H9 (cell line): ENCODE data around the gene ZNHIT3. TPM values are rescaled to one million over a fixed set of nuclear protein-coding genes. Genes with fewer than 3 reads are reported as not detected.

Experiments used
- DNase-seq: peaks from one replicate; pipeline ENCODE4 v3.0.0-alpha.2; 2017
- H2AFZ ChIP-seq: one replicate; pipeline ENCODE4 v1.6.1; 2013; ENCODE audit warnings: mild to moderate bottlenecking, low read length, control low read depth, moderate library complexity
- H2AK5ac ChIP-seq: 2 replicates; pipeline ENCODE4 v1.6.1; 2013; ENCODE audit warnings: low read length, control low read depth, mixed read lengths; ENCODE audit not compliant: insufficient read length
- H2BK120ac ChIP-seq: one replicate; pipeline ENCODE4 v1.6.1; 2013; ENCODE audit warnings: low read depth, mild to moderate bottlenecking, low read length, control low read depth, inconsistent platforms; ENCODE audit not compliant: poor library complexity, severe bottlenecking
- H2BK12ac ChIP-seq: 2 replicates; pipeline ENCODE4 v1.6.1; 2013; ENCODE audit warnings: low read length, control low read depth, mixed read lengths, low read depth; ENCODE audit not compliant: insufficient read length
- H2BK15ac ChIP-seq: 2 replicates; pipeline ENCODE4 v1.6.1; 2013; ENCODE audit warnings: low read depth, low read length, control low read depth
- H2BK20ac ChIP-seq: one replicate; pipeline ENCODE4 v1.6.1; 2013; ENCODE audit warnings: low read depth, mild to moderate bottlenecking, low read length, control low read depth, inconsistent platforms; ENCODE audit not compliant: poor library complexity, severe bottlenecking
- H2BK5ac ChIP-seq: 2 replicates; pipeline ENCODE4 v1.6.1; 2013; ENCODE audit warnings: low read length, control low read depth, mixed read lengths; ENCODE audit not compliant: insufficient read length
- H3K14ac ChIP-seq: 2 replicates; pipeline ENCODE4 v1.6.1; 2013; ENCODE audit warnings: low read length, control low read depth; ENCODE audit not compliant: insufficient read depth
- H3K18ac ChIP-seq: 2 replicates; pipeline ENCODE4 v1.6.1; 2013; ENCODE audit warnings: low read depth, mild to moderate bottlenecking, mixed read lengths, low read length, control low read depth; ENCODE audit not compliant: insufficient read length
- H3K23ac ChIP-seq: 2 replicates; pipeline ENCODE4 v1.6.1; 2013; ENCODE audit warnings: low read length, control low read depth, mixed read lengths, low read depth; ENCODE audit not compliant: insufficient read length
- H3K23me2 ChIP-seq: 2 replicates; pipeline ENCODE4 v1.6.1; 2013; ENCODE audit warnings: low read depth, mild to moderate bottlenecking, mixed read lengths, low read length, control low read depth; ENCODE audit not compliant: insufficient read length, poor library complexity, severe bottlenecking
- H3K27ac ChIP-seq: 2 replicates; pipeline ENCODE4 v1.5.1; 2013; ENCODE audit warnings: low read length, control low read depth, mixed read lengths, low read depth; ENCODE audit not compliant: insufficient read length
- H3K27me3 ChIP-seq: 2 replicates; pipeline ENCODE4 v1.6.1; 2013; ENCODE audit warnings: low read length, control low read depth, inconsistent platforms; ENCODE audit not compliant: insufficient read depth
- H3K4ac ChIP-seq: 2 replicates; pipeline ENCODE4 v1.6.1; 2013; ENCODE audit warnings: low read depth, mild to moderate bottlenecking, control low read depth, inconsistent platforms, low read length, moderate library complexity
- H3K4me1 ChIP-seq: 2 replicates; pipeline ENCODE4 v1.6.1; 2013; ENCODE audit warnings: low read length, control low read depth, inconsistent platforms; ENCODE audit not compliant: insufficient read depth
- H3K4me2 ChIP-seq: 2 replicates; pipeline ENCODE4 v1.6.1; 2013; ENCODE audit warnings: low read length, control low read depth, mixed read lengths; ENCODE audit not compliant: insufficient read length, insufficient read depth
- H3K56ac ChIP-seq: 2 replicates; pipeline ENCODE4 v1.6.1; 2013; ENCODE audit warnings: low read depth, mild to moderate bottlenecking, mixed read lengths, low read length, control low read depth; ENCODE audit not compliant: insufficient read length
- H3K79me1 ChIP-seq: 2 replicates; pipeline ENCODE4 v1.6.1; 2013; ENCODE audit warnings: low read depth, mild to moderate bottlenecking, moderate library complexity, low read length, control low read depth, inconsistent platforms; ENCODE audit not compliant: insufficient read depth, poor library complexity, severe bottlenecking
- H3K79me2 ChIP-seq: 2 replicates; pipeline ENCODE4 v1.6.1; 2013; ENCODE audit warnings: low read length, control low read depth, inconsistent platforms; ENCODE audit not compliant: insufficient read depth
- H3K9ac ChIP-seq: 2 replicates; pipeline ENCODE4 v1.6.1; 2013; ENCODE audit warnings: low read length, control low read depth, mixed read lengths; ENCODE audit not compliant: insufficient read length; ENCODE audit errors: extremely low read depth
- H3K9me3 ChIP-seq: one replicate; pipeline ENCODE4 v1.6.1; 2013; ENCODE audit warnings: low read depth, low read length, inconsistent platforms; ENCODE audit not compliant: control insufficient read depth
- H3T11ph ChIP-seq: one replicate; pipeline ENCODE4 v1.6.1; 2013; ENCODE audit warnings: mild to moderate bottlenecking, low read length, control low read depth, inconsistent platforms
- H4K20me1 ChIP-seq: one replicate; pipeline ENCODE4 v1.6.1; 2013; ENCODE audit not compliant: control insufficient read depth, insufficient read length, insufficient read depth
- H4K5ac ChIP-seq: 2 replicates; pipeline ENCODE4 v1.6.1; 2013; ENCODE audit warnings: low read depth, mild to moderate bottlenecking, mixed read lengths, low read length, control low read depth; ENCODE audit not compliant: insufficient read length
- H4K8ac ChIP-seq: replicated peaks from 2 replicates; pipeline ENCODE4 v1.6.1; 2013; ENCODE audit warnings: low read length, control low read depth, mixed read lengths, low read depth; ENCODE audit not compliant: insufficient read length
- H4K91ac ChIP-seq: 2 replicates; pipeline ENCODE4 v1.6.1; 2013; ENCODE audit warnings: low read depth, mild to moderate bottlenecking, moderate library complexity, mixed read lengths, low read length, control low read depth; ENCODE audit not compliant: insufficient read length
- H3K27ac Mint-ChIP-seq, 3 experiments: 2 replicates in 2 of 3; 3 replicates in 1 of 3; pipeline ENCODE4 v1.8.0; 2020 to 2021; ENCODE audit warnings: mixed read lengths in 3 of 3, mild to moderate bottlenecking in 1 of 3, moderate library complexity in 1 of 3
- H3K27me3 Mint-ChIP-seq: 2 replicates; pipeline ENCODE4 v1.8.0; 2021; ENCODE audit warnings: low read depth, mild to moderate bottlenecking, moderate library complexity, mixed read lengths
- H3K36me3 Mint-ChIP-seq, 3 experiments: 2 replicates in 2 of 3; 3 replicates in 1 of 3; pipeline ENCODE4 v1.8.0; 2020 to 2021; ENCODE audit warnings: low read depth in 3 of 3, mixed read lengths in 3 of 3; ENCODE audit not compliant: insufficient read depth in 1 of 3
- H3K4me1 Mint-ChIP-seq, 2 experiments: 2 replicates each; pipeline ENCODE4 v1.8.0; 2020; ENCODE audit warnings: mixed read lengths in 2 of 2
- H3K4me3 Mint-ChIP-seq, 2 experiments: 2 replicates in 1 of 2; 3 replicates in 1 of 2; pipeline ENCODE4 v1.8.0; 2020 to 2021; ENCODE audit warnings: mild to moderate bottlenecking in 2 of 2, mixed read lengths in 2 of 2, moderate library complexity in 1 of 2
- H3K9me3 Mint-ChIP-seq, 2 experiments: 2 replicates in 1 of 2; 3 replicates in 1 of 2; pipeline ENCODE4 v1.8.0; 2020; ENCODE audit warnings: mild to moderate bottlenecking in 2 of 2, mixed read lengths in 2 of 2, moderate library complexity in 1 of 2
- WGBS: extraction: QIAGEN DNeasy Blood & Tissue Kit; methylation state at CpG from one replicate; pipeline ENCODE4 v1.1.7; 2013; ENCODE audit warnings: missing lambda C conversion rate, low lambda C conversion rate, mixed read lengths; ENCODE audit not compliant: insufficient read length; ENCODE audit errors: extremely low coverage; 5-methylcytosine and 5-hydroxymethylcytosine counted together
- total RNA-seq: library from RNA; stranded (reverse); gene quantifications from 2 replicates; pipeline ENCODE4 v1.2.1, GENCODE V29; 2021
- TF ChIP-seq, protein P1 (sequence below): fragments of 200-600 bp; sonication (generic); conservative IDR thresholded peaks from 3 replicates; pipeline ENCODE4 v1.8.0; 2021; ENCODE audit warnings: antibody characterized with exemption, mild to moderate bottlenecking

ZNHIT3 gene
- total RNA-seq, 1 experiment from 2014 or later: 64.7 TPM

GRCh38 chr17:36459045-36459444, 27.4 kb upstream of the ZNHIT3 start:
- WGBS: no CpG with 5 or more reads among the region's 5 CpGs
- Histone ChIP-seq H2AFZ (no peak overlapping the region), H3K9ac (no peak overlapping the region), H2BK20ac (no peak overlapping the region), H3K79me1 (no peaks in the 10 kb centered on the region), H4K5ac (no peak overlapping the region), H3K9me3 (no peaks in the 10 kb centered on the region), H3K4ac (no peak overlapping the region), H3K56ac (no peak overlapping the region), H3K4me1 (no peaks in the 10 kb centered on the region), H3K79me2 (no peaks in the 10 kb centered on the region), H3K14ac (no peak overlapping the region), H2AK5ac (no peak overlapping the region), H4K8ac (no peak overlapping the region), H2BK15ac (no peak overlapping the region), H2BK5ac (no peak overlapping the region), H2BK120ac (no peak overlapping the region), H3K27me3 (no peaks in the 10 kb centered on the region; the same call in 1 of the 2 replicates), H3K27ac (no peak overlapping the region), H4K91ac (no peak overlapping the region), H3K4me2 (no peak overlapping the region), H4K20me1 (no peaks in the 10 kb centered on the region), H3K18ac (no peak overlapping the region), H2BK12ac (no peak overlapping the region), H3T11ph (no peak overlapping the region), H3K23me2 (no peaks in the 10 kb centered on the region), H3K23ac (no peak overlapping the region)
- H3K36me3 Mint-ChIP-seq: no peaks in the 10 kb centered on the region
- no peak overlapping the region for H3K27ac Mint-ChIP-seq
- H3K4me1 Mint-ChIP-seq: peaks cover 6 to 8% of the 10 kb centered on the region in 2 experiments; a peak in 3 of 4 replicates
- TF ChIP-seq, protein P1, sequence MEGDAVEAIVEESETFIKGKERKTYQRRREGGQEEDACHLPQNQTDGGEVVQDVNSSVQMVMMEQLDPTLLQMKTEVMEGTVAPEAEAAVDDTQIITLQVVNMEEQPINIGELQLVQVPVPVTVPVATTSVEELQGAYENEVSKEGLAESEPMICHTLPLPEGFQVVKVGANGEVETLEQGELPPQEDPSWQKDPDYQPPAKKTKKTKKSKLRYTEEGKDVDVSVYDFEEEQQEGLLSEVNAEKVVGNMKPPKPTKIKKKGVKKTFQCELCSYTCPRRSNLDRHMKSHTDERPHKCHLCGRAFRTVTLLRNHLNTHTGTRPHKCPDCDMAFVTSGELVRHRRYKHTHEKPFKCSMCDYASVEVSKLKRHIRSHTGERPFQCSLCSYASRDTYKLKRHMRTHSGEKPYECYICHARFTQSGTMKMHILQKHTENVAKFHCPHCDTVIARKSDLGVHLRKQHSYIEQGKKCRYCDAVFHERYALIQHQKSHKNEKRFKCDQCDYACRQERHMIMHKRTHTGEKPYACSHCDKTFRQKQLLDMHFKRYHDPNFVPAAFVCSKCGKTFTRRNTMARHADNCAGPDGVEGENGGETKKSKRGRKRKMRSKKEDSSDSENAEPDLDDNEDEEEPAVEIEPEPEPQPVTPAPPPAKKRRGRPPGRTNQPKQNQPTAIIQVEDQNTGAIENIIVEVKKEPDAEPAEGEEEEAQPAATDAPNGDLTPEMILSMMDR: no peak
- H3K27me3 Mint-ChIP-seq: peaks cover 33% of the 10 kb centered on the region
- DNase-seq: no peak
- H3K9me3 Mint-ChIP-seq: no peaks in the 10 kb centered on the region; a peak in 1 of 5 replicates
- no peak overlapping the region for H3K4me3 Mint-ChIP-seq
